Activated CD4-positive, alpha-beta memory T cell treated with anti-CD3 and anti-CD28 coated beads for 36 hours (primary cell): ENCODE data around the gene ZMYND19. TPM values are rescaled to one million over a fixed set of nuclear protein-coding genes. Genes with fewer than 3 reads are reported as not detected.
"Not testable (repeated sequence)": the region's sequence is repeated elsewhere in the genome, so short reads cannot be mapped to it uniquely, and the experiment has no call there.

Source experiments
- CTCF ChIA-PET: fragments of 350-600 bp; sonication (Branson Sonifier 250); formaldehyde crosslinking; loops from one replicate; lab custom pipeline; 2021; ENCODE audit warnings: antibody characterized with exemption, inconsistent platforms; lab: Charles Lee
- POLR2A ChIA-PET: fragments of 350-600 bp; sonication (Branson Sonifier 250); formaldehyde crosslinking; loops from one replicate; lab custom pipeline; 2021; ENCODE audit warnings: antibody characterized with exemption; lab: Charles Lee
- DNase-seq: peaks from one replicate; pipeline ENCODE4 v3.0.0-alpha.2; 2020
- H3K27ac Mint-ChIP-seq: one replicate; pipeline ENCODE4 v1.8.0; 2021; ENCODE audit warnings: mixed read lengths
- H3K27me3 Mint-ChIP-seq: one replicate; pipeline ENCODE4 v1.8.0; 2021; ENCODE audit warnings: mixed read lengths
- H3K36me3 Mint-ChIP-seq: one replicate; pipeline ENCODE4 v1.8.0; 2021; ENCODE audit warnings: mixed read lengths
- H3K4me1 Mint-ChIP-seq: one replicate; pipeline ENCODE4 v1.8.0; 2021; ENCODE audit warnings: low read depth, mixed read lengths
- H3K4me3 Mint-ChIP-seq: one replicate; pipeline ENCODE4 v1.8.0; 2021; ENCODE audit warnings: mild to moderate bottlenecking, mixed read lengths
- H3K9me3 Mint-ChIP-seq: one replicate; pipeline ENCODE4 v1.8.0; 2021; ENCODE audit warnings: mixed read lengths
- intact Hi-C: fragments of 100-400 bp; cut with micrococcal nuclease; formaldehyde crosslinking; loops from one replicate; pipeline ENCODE4 v1.15.1; 2023
- total RNA-seq, 2 experiments: library from RNA; stranded (reverse); gene quantifications; one replicate each; pipeline ENCODE4 v1.2.3, GENCODE V29; 2021

The ZMYND19 gene
- total RNA-seq = 10 to 100 TPM; 39.7 to 42.6 TPM

- H3K27me3 Mint-ChIP-seq = no peaks in the 10 kb centered on the region
- peak; percentile 91 for DNase-seq
- H3K27ac Mint-ChIP-seq = peak within 1 kb of the TSS; percentile 86
- CTCF ChIA-PET = interaction anchor here (1.1 to 1.6 kb wide), 4 partner anchors 9 to 40 kb away, joined by 3 to 11 read pairs (median 4); partner anchors contain the start of genes DPH7 and PNPLA7
- POLR2A ChIA-PET = interaction anchor here (0.5 to 1.5 kb wide), 3 partner anchors 11 to 33 kb away, joined by 4 to 9 read pairs (median 5); partner anchors contain the start of genes DPH7 and EHMT1
- H3K4me1 Mint-ChIP-seq = peaks cover 22% of the 10 kb centered on the region
- H3K4me3 Mint-ChIP-seq = peak within 1 kb of the TSS; percentile 98
- H3K36me3 Mint-ChIP-seq = peaks cover 19% of the 10 kb centered on the region
- no peaks in the 10 kb centered on the region for H3K9me3 Mint-ChIP-seq
- intact Hi-C loops = loop anchor here (1.0 to 2.0 kb wide), 3 partner anchors 15 to 40 kb away; partner anchors contain the start of genes ARRDC1, MRPL41 and PNPLA7
Observed at GRCh38 chr9:137590469-137591383, at the start of gene ZMYND19. ZMYND19 (minus strand) TSS chr9:137590512; CDS start chr9:137590263, 249 bp downstream.

GRCh38 chr9:137639303-137640051, 49.2 kb upstream of the ZMYND19 start:
- Mint-ChIP-seq H3K27ac (peak overlapping the region; percentile 79), H3K36me3 (peaks cover 5% of the 10 kb centered on the region), H3K4me3 (peak overlapping the region; percentile 68), H3K9me3 (no peaks in the 10 kb centered on the region), H3K4me1 (peaks cover 44% of the 10 kb centered on the region), H3K27me3 (no peaks in the 10 kb centered on the region)
- intact Hi-C loops = loop anchor here (2.0 kb wide), 1 partner anchor 19 kb away; no protein-coding TSS in a partner anchor
- ChIA-PET POLR2A (no interaction called here), CTCF (interaction anchor here (1.1 kb wide), 1 partner anchor 34 kb away, joined by 4 read pairs; no protein-coding TSS in a partner anchor)
- no peak for DNase-seq

- Mint-ChIP-seq H3K9me3 (no peaks in the 10 kb centered on the region), H3K4me3 (peak overlapping the region; percentile 3), H3K27me3 (no peaks in the 10 kb centered on the region), H3K4me1 (peaks cover 45% of the 10 kb centered on the region), H3K27ac (peak overlapping the region; percentile 52), H3K36me3 (peaks cover 1% of the 10 kb centered on the region)
- CTCF ChIA-PET = interaction anchor here (0.6 kb wide), 1 partner anchor 57 kb away, joined by 3 read pairs; no protein-coding TSS in a partner anchor
- POLR2A ChIA-PET = interaction anchor here (0.6 kb wide), 1 partner anchor 12 kb away, joined by 3 read pairs; no protein-coding TSS in a partner anchor
- DNase-seq = no peak
- intact Hi-C loops = loop anchor here (2.0 kb wide), 1 partner anchor 18 kb away; no protein-coding TSS in a partner anchor
Observed at GRCh38 chr9:137638680-137639079, 48.4 kb upstream of the ZMYND19 start.

- H3K9me3 Mint-ChIP-seq = no peaks in the 10 kb centered on the region
- ChIA-PET POLR2A (interaction anchor here (0.6 kb wide), 1 partner anchor 82 kb away, joined by 3 read pairs; the partner anchor contains the start of gene MRPL41), CTCF (no interaction called here)
- no peak overlapping the region for H3K27ac Mint-ChIP-seq
- intact Hi-C loops = no loop called here
- peaks cover 53% of the 10 kb centered on the region for H3K4me1 Mint-ChIP-seq
- peaks cover 2% of the 10 kb centered on the region for H3K36me3 Mint-ChIP-seq
- no peak overlapping the region for H3K4me3 Mint-ChIP-seq
- DNase-seq = no peak
- no peaks in the 10 kb centered on the region for H3K27me3 Mint-ChIP-seq
Observed at GRCh38 chr9:137634016-137634415, 43.7 kb upstream of the ZMYND19 start.

- no peak overlapping the region for H3K27ac Mint-ChIP-seq
- ChIA-PET CTCF (no interaction called here), POLR2A (no interaction called here)
- DNase-seq = no peak
- H3K27me3 Mint-ChIP-seq = no peaks in the 10 kb centered on the region
- H3K4me1 Mint-ChIP-seq = peaks cover 57% of the 10 kb centered on the region
- H3K9me3 Mint-ChIP-seq = no peaks in the 10 kb centered on the region
- intact Hi-C loops = no loop called here
- H3K36me3 Mint-ChIP-seq = peaks cover 4% of the 10 kb centered on the region
- H3K4me3 Mint-ChIP-seq = no peak overlapping the region
Observed at GRCh38 chr9:137632230-137633161, 42.2 kb upstream of the ZMYND19 start.

GRCh38 chr9:137631345-137632229, 41.3 kb upstream of the ZMYND19 start:
- DNase-seq = no peak
- Mint-ChIP-seq H3K36me3 (peaks cover 4% of the 10 kb centered on the region), H3K27ac (no peak overlapping the region), H3K4me3 (no peak overlapping the region), H3K27me3 (no peaks in the 10 kb centered on the region), H3K4me1 (peaks cover 56% of the 10 kb centered on the region), H3K9me3 (no peaks in the 10 kb centered on the region)
- POLR2A ChIA-PET = no interaction called here
- CTCF ChIA-PET = no interaction called here
- intact Hi-C loops = no loop called here

GRCh38 chr9:137630679-137631078, 40.4 kb upstream of the ZMYND19 start:
- Mint-ChIP-seq H3K36me3 (peaks cover 4% of the 10 kb centered on the region), H3K9me3 (no peaks in the 10 kb centered on the region), H3K27me3 (no peaks in the 10 kb centered on the region), H3K4me1 (peaks cover 55% of the 10 kb centered on the region), H3K27ac (no peak overlapping the region), H3K4me3 (no peak overlapping the region)
- intact Hi-C loops = no loop called here
- ChIA-PET POLR2A (no interaction called here), CTCF (no interaction called here)
- DNase-seq = no peak

GRCh38 chr9:137630126-137630525, 39.8 kb upstream of the ZMYND19 start:
- Mint-ChIP-seq H3K27ac (no peak overlapping the region), H3K27me3 (no peaks in the 10 kb centered on the region), H3K9me3 (no peaks in the 10 kb centered on the region), H3K4me3 (no peak overlapping the region), H3K4me1 (peaks cover 61% of the 10 kb centered on the region), H3K36me3 (peaks cover 4% of the 10 kb centered on the region)
- CTCF ChIA-PET = no interaction called here
- intact Hi-C loops = no loop called here
- POLR2A ChIA-PET = interaction anchor here (0.9 kb wide), 1 partner anchor 10 kb away, joined by 3 read pairs; no protein-coding TSS in a partner anchor
- DNase-seq = no peak

GRCh38 chr9:137627406-137627805, 37.1 kb upstream of the ZMYND19 start:
- H3K36me3 Mint-ChIP-seq, intact Hi-C loops, H3K4me3 Mint-ChIP-seq, DNase-seq, H3K27ac Mint-ChIP-seq, H3K27me3 Mint-ChIP-seq, H3K9me3 Mint-ChIP-seq, POLR2A ChIA-PET: not testable (repeated sequence)
- CTCF ChIA-PET = interaction anchor here (1.8 kb wide), 1 partner anchor 46 kb away, joined by 7 read pairs; no protein-coding TSS in a partner anchor
- peaks cover 51% of the 10 kb centered on the region for H3K4me1 Mint-ChIP-seq

- CTCF ChIA-PET = no interaction called here
- peaks cover 50% of the 10 kb centered on the region for H3K4me1 Mint-ChIP-seq
- H3K9me3 Mint-ChIP-seq = no peaks in the 10 kb centered on the region
- POLR2A ChIA-PET = interaction anchor here (0.6 kb wide), 1 partner anchor 12 kb away, joined by 3 read pairs; no protein-coding TSS in a partner anchor
- peaks cover 9% of the 10 kb centered on the region for H3K36me3 Mint-ChIP-seq
- DNase-seq = no peak
- H3K4me3 Mint-ChIP-seq = no peak overlapping the region
- H3K27ac Mint-ChIP-seq = peak overlapping the region; percentile 28
- intact Hi-C loops = no loop called here
- H3K27me3 Mint-ChIP-seq = no peaks in the 10 kb centered on the region
Observed at GRCh38 chr9:137626464-137626863, 36.2 kb upstream of the ZMYND19 start.
